OCI-LY7 (cell line): Measurements from ENCODE around the gene GARRE1.

Experiments
- CTCF ChIP-seq: fragments of 200-600 bp; sonication (generic); conservative IDR thresholded peaks from 2 replicates; pipeline ENCODE4 v1.5.1; 2014; ENCODE audit warnings: mild to moderate bottlenecking, antibody characterized with exemption, low read length, moderate library complexity, mixed read lengths
- EZH2phosphoT487 ChIP-seq: fragments of 200-600 bp; sonication (generic); IDR thresholded peaks from 2 replicates; pipeline ENCODE4 v1.6.1; 2018; ENCODE audit warnings: low read depth, borderline replicate concordance, mild to moderate bottlenecking, mixed run types, antibody characterized with exemption, low read length, moderate library complexity, mixed read lengths

- TF ChIP-seq CTCF (no peak), EZH2phosphoT487 (no peak)
Measured at GRCh38 chr19:34237283-34237682, 17.1 kb upstream of the GARRE1 start.
